Upper lobe of left lung (tissue), 4 donors: ENCODE results near the gene ZNF565.

Source experiments
- CTCF ChIP-seq, 6 experiments: fragments of 450-650 bp in 4 of 6; fragments of 200-600 bp in 2 of 6; sonication (generic) in 2 of 6; IDR thresholded peaks; one replicate each; pipeline ENCODE4 v1.5.1; 2016 to 2019; ENCODE audit warnings: antibody characterized with exemption in 6 of 6
- POLR2AphosphoS5 ChIP-seq, 2 donors: sonication (generic); formaldehyde crosslinking; IDR thresholded peaks; one replicate each; pipeline ENCODE4 v1.5.1; 2017; ENCODE audit warnings: antibody characterized with exemption in 2 of 2

- TF ChIP-seq CTCF (IDR thresholded peaks at IDR 0.05) (no peak), POLR2AphosphoS5 (IDR thresholded peaks at IDR 0.05) (no peak)
Observed at GRCh38 chr19:36153126-36153525, 61.3 kb downstream of the ZNF565 start.
